Activated gamma-delta T cell treated with Interleukin-2 at 50 U/mL for 16 hours (primary cell): ENCODE data around the gene IL17RE.
"Not testable (repeated sequence)": the region's sequence is repeated elsewhere in the genome, so short reads cannot be mapped to it uniquely, and the experiment has no call there.

Experiments used
- DNase-seq: peaks from one replicate; pipeline ENCODE4 v3.0.0-alpha.2; 2020

IL17RE gene

DNA sequence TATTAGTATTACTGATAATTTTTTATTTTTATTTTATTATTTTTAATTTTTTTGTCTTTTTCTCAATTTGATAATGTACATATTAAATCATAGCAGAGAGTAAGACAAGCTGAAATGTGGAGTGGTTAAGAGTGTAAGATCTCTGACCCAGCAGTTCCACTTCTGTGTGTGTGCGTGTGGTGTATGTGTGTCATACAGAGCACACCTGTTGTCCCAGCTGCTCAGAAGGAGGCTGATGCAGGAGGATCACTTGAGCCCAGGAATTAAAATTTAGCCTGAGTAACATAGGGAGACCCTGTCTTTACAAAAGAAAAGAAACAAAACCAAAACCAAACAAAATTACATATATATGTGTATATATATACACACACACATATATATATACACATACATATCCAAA lies 21.2 kb upstream of the IL17RE start:
- DNase-seq = no peak

DNA sequence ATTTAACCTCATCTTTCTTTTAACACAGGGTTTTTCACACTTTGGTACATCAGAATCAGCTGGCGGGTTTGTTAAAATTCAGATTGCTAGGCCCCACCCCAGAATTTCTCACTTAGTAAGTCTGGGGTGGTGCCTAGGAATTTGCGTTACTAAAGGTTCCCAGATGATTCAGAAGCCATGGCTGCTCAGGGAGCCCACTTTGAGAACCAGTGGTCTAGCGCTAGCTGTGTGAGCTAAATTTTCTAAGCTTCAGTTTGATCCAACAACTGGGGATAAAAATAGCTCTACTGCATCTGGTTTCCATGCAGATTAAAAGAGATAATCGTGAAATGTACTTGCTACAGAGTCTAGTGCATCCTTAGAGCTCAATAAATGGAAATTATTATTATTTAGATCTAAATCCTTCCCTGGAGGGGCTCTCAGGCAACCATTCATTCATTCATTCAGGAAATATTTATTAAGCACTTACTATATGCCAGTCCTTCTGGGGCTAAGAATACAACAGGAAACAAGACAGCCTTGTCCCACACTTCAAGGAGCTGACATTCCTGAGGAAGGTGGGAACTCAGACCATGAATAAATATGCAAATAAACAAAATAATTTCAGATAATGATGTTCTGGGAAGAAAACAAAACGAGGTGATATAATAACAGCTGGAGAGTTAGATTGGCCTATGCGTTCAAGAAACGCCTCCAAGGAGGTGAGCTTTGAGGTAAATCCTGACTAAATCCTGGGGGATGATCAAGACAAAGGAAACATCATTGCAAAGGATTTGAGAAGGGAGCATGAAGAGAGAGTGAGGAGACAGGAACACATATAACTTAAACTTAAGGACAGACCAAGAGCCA lies 18.7 kb upstream of the IL17RE start:
- no peak for DNase-seq

DNA sequence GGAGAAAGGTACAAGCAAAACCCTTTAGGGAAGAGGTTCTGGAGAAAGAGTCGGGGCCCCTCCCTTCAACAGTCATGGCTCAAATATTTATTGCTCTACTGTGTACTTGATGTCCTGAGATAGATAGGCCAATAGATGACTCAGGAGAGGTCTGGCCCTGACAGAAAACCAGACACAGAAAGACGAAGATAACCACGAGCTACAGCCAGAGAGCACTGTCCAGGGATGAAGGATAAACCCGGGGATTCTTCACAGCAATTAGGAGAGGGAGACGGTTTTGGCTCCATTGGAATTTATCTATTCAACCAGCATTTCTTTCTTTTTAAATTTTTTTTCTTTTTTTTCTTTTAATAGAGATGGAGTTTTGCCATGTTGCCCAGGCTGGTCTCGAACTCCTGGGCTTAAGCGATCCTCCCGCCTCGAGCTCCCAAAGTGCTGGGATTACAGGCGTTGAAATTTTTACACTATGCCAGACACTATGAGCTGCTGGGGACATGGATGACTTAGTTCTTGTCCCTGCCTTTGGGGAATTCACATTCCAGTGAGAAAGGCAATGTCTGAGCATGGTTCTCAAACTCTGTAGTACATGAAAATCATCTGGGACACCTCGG lies 18.0 kb upstream of the IL17RE start:
- DNase-seq = no peak

GRCh38 chr3:9886328-9886727 lies 16.3 kb upstream of the IL17RE start:
- no peak for DNase-seq

DNA sequence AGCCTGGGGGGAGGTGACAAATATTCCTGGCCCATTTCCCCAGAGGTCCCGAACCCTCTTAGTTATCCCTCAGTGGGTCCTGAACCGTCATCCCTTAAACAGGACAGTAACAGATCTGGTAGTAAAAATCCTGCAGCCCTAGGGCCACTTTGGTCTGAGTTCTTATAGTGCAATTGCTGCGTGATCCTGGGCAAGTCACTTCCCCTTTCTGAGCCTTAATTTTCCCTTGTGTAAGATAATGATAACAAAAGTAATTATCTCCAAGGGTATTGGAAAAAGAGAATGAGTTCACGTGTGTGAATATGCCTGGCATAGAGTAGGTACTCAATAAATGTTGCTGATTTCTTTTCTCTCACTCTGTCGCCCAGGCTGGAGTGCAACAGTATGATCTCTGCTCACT lies 15.2 kb upstream of the IL17RE start:
- no peak for DNase-seq

GRCh38 chr3:9888540-9888939 lies 14.1 kb upstream of the IL17RE start:
- no peak for DNase-seq

DNA sequence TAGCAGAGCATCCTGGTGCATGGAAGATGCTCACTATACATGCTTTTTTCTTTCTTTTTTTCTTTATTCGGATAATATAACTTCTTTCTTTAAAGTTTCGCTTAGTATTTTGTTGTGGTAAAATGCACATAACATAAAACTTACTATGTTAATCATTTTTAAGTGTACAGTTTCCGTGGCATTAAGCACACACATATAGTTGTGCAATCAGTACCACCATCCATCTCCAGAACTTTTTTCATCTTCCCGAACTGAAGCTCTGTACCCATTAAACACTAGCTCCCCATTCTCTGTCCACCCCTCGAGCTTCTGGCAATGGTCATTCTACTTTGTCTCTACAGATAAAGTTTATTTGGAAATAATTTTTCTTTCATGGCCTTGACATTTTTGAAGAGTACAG lies 13.2 kb upstream of the IL17RE start:
- DNase-seq = no peak

DNA sequence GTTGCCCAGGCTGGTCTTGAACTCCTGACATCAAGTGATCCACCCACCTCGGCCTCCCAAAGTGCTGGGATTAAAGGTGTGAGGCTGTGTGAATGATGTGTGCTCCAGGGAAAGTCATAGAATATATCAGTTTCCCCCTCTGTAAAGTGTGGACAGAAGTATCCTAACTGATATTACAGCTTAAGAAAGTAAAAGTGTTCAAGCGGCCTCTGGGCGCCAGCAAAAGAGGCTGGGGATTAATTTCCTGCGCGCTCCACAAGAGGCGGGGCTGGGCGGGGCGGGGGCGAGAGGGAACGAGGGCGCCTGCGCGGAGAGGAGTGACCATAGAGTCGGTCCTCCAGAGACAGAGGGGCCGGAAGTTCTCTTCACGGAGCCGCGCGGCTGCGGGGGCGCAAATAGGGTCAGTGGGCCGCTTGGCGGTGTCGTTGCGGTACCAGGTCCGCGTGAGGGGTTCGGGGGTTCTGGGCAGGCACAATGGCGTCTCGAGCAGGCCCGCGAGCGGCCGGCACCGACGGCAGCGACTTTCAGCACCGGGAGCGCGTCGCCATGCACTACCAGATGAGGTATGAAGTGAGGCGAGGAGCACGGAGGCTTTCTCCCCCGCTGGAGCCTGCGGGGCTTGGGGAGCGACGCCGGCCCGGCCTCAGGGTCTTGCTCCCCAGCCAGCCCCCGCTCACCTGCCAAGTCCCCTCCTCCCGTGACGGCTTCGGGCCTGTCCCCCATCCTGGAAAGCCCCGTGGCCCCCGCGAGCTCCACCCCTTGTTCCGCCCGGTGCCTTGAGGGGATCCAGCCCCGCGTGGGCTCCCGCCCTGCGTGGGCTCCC lies 12.2 kb upstream of the IL17RE start, which contains the start of gene JAGN1:
Gene JAGN1, plus strand, starts transcription at position 362 of the 823 bp plus-strand sequence. Its CDS starts 113 bp downstream, at position 475.
- DNase-seq = peak; percentile 88

- DNase-seq = no peak
Measured at GRCh38 chr3:9891072-9891622, 11.5 kb upstream of the IL17RE start.

GRCh38 chr3:9893739-9894138 lies 8.9 kb upstream of the IL17RE start:
- no peak for DNase-seq

DNA sequence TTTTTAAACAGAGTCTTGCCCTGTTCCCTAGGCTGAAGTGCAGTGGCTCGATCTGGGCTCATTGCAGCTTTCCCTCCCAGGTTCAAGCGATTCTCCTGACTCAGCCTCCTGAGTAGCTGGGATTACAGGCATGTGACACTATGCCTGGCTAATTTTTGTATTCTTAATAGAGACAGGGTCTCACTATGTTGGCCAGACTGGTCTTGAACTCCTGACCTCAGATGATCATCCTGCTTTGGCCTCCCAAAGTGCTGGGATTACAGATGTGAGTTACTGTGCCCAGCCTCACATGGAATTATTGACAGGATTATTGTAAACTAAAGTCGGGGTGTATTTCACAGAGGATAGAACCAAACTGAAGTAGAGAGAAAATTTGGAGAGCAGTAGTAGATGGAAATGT lies 6.9 kb upstream of the IL17RE start:
- not testable (repeated sequence) for DNase-seq

DNA sequence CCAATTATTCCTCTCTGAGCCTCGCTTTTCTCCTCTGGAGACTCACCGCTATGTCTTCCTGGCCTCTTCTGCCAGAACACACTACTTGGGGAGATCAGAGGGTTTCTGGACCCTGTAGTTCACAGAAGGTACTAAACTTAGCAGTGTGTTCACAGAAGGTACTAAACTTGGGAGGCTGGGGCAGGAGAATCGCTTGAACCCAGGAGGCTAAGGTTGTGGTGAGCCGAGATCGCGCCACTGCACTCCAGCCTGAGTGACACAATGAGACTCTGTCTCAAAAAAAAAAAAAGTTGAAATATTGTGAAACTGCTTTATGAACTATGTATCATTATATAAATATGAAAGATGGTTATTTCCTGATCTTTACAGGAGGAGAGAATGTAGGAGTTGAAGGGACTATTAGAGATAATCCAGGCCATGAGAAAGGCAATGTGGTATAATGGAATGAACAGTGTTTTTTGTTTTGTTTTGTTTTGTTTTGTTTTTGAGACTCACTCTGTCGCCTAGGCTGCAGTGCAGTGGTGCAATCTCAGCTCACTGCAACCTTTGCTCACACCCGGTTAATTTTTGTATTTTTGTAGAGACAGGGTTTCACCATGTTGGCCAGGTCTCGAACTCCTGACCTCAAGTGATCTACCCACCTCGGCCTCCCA lies 5.8 kb upstream of the IL17RE start:
- not testable (repeated sequence) for DNase-seq

DNA sequence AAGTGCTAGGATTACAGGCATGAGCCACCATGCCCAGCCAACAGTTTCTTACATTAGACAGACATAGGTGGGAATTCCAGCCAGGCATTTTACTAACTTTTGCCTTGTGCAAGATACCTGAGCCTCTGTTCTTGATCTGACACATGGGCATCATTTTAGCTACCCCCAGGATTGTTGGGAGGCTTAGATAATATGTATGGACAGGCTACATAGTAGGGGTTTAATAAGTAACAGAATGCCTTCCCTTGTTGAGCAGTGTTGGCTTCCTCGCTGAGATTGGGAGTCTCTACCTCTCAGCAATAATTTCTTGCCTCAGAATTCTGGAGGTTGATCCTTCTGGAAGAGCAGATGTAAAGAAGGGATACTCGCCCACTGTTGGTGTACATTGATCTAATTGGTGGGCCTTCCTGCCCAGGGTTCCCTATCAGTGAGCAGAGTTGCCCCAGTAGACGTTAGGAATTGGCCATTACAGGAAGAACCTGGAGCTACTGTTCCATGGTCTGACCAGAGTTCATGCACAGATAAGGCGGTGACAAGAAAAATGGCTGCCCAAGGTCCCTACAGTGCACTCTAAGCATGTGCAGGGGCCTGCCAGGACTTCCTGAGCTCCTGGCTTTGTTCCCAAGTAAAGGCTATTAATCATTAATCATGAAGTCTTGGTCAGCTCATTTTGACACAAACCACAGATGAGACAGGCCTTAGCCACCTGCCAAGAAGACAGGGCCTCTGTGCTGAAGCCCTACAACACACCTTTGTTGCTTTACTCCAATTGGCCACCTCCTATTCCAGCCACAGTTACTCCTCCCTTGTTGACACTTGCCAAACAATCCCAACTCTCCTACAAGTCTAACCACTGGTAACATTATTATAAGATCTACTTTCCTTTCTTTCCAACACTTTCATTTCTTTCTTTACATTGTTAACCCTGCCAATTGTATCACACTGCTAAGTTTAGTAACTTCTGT lies 5.0 kb upstream of the IL17RE start:
- no peak for DNase-seq

DNA sequence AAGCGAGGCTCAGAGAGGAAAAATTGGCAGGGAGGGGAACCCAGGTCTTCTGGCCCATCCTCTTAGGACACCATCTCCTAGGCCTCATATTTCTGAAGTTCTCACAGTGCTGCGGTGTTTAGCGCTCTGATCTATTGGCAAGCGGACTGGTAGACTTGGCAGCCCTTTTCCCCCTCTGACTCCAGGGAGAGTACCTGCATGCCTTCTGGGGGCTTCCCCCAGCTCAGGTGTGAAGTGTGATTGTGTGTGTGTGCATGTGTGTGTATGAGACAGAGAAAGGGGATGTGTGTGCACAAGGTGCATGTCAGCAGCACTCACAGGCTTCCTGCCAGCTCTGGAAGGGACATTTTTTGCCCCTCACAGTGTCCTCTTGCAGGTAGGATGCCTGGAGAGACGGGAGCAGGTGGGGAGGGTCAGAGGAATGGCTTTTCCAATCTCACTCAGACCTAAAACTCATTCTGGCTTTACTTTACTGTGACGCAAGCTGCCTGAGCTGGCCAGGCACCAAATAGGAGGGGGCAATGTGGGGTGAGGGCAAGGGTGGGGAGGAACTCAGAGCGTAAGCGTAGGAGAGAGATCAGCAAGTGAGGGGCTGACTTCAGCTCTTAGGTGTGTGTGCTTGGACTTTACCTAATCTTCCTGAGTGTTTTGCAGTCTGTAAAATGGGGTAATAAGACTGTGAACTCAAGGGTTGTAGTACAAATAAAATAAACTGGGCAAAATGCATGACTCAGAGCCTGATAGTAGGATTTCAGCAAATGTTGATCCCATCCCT lies 4.0 kb upstream of the IL17RE start:
- DNase-seq = no peak

DNA sequence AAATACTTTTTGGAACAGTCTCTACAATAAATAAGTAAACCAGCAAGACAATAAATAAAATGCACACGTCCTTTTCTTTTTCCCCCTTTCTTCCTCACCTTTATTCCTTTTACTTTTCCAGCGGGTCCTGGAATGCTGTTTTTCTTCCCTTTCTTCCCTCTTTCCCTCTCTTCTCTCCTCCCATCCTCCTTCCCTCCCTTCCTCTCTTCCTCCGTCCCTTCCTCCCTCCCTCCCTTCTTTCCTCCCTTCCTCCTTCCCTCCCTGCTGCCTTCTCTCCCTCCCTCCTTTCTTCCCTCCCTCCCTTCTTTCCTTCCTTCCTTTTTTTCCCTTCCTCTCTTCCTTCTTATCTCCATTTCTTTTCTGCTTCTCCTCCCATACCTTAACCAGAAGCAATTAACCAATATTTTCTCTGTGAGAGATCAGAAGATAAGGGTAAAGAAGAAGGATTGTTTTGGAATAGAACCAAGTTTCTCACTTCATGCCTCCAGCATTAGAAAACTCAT lies 3.3 kb upstream of the IL17RE start:
- DNase-seq = no peak

- not testable (repeated sequence) for DNase-seq
Measured at GRCh38 chr3:9900965-9901415, 1.7 kb upstream of the IL17RE start.

DNA sequence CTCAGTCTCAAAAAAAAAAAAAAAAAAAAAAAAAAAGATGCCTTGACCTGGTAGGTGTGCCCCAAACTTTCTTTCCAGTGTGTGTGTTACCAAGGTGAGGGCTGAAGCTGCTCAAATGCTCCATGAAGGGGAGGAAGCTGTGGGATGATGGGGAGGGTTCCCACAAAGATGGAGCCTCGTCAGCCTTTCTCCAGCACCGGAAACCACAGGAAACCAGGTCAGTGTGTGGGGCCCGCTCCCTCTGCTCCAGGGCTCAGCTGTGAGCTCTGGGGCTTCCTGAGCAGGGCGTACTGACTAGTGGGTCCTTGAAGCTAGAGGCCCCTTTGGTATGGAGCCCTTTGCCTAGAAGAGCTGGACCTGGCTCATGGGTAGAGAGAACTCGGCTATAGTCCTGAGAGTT lies 681 bp upstream of the IL17RE start:
- DNase-seq = no peak

- no peak for DNase-seq
Measured at GRCh38 chr3:9903238-9903624, 583 bp downstream of the IL17RE start.

DNA sequence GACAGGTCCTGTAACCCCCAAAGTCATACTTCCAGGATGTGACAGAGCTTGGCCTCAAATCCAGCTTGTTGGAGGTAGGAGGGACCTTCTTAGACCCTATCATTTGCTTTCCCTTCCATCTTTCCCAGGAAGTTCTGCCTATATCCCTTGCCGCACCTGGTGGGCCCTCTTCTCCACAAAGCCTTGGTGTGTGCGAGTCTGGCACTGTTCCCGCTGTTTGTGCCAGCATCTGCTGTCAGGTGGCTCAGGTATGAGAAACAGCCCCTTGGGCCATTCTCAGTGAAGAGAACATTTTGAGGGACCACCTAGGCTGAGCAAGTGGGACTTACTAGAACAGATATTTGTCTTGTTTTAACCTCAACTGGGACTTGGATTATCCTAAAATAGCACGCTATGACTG lies 1.3 kb downstream of the IL17RE start:
- DNase-seq = no peak

DNA sequence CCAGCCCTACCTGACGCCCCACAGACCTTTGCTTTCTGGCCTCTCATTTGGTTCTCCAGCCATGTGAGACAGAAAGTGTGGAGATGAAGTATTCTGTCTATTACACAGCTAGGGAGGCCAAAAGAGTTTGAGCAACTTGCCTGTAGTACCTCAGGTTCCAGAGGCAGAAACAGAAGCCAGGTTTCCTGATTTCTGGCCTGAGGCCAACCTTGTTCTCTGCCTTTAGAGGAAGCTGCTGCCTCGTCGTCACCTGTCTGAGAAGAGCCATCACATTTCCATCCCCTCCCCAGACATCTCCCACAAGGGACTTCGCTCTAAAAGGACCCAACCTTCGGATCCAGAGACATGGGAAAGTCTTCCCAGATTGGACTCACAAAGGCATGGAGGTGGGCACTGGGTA lies 3.8 kb downstream of the IL17RE start:
- no peak for DNase-seq
